Gastroesophageal sphincter (tissue), 3 donors: ENCODE data around the gene P3H3.

ENCODE experiments used
- CTCF ChIP-seq, 4 experiments: fragments of 200-600 bp in 2 of 4; fragments of 450-650 bp in 2 of 4; sonication (generic) in 1 of 4; IDR thresholded peaks; one replicate each; pipeline ENCODE4 v1.5.1; 2017 to 2019; ENCODE audit warnings: antibody characterized with exemption in 4 of 4, mild to moderate bottlenecking in 2 of 4, moderate library complexity in 2 of 4
- EP300 ChIP-seq: sonication (generic); formaldehyde crosslinking; IDR thresholded peaks from one replicate; pipeline ENCODE4 v1.6.1; 2017; ENCODE audit warnings: antibody characterized with exemption, mild to moderate bottlenecking
- POLR2A ChIP-seq, 2 donors: fragments of 450-650 bp; IDR thresholded peaks; one replicate each; pipeline ENCODE4 v1.6.1; 2017; ENCODE audit warnings: antibody characterized with exemption in 2 of 2, mild to moderate bottlenecking in 2 of 2, moderate library complexity in 1 of 2
- POLR2AphosphoS5 ChIP-seq: sonication (generic); formaldehyde crosslinking; IDR thresholded peaks from one replicate; pipeline ENCODE4 v1.6.1; 2017; ENCODE audit warnings: antibody characterized with exemption

GRCh38 chr12:6845395-6845794 lies 17.2 kb downstream of the P3H3 start:
- TF ChIP-seq CTCF (IDR thresholded peaks at IDR 0.05) (no peak), POLR2AphosphoS5 (no peak), POLR2A (IDR thresholded peaks at IDR 0.05) (no peak), EP300 (no peak)
